Measurements from ENCODE around the gene PIK3R4. TPM values are rescaled to one million over a fixed set of nuclear protein-coding genes. Genes with fewer than 3 reads are reported as not detected.

Gene PIK3R4
- total and polyA plus RNA-seq, 4 donors = 14.3 to 36.6 (median 22.2) TPM

- H3K9ac ChIP-seq (ENCODE audit: low read depth in 1 of 2, low read length in 2 of 2) = no peak overlapping the region
- 84% methylated on average over 3 of the region's 3 CpGs for WGBS
- H3K27ac ChIP-seq (ENCODE audit: low read depth in 1 of 2, low read length in 2 of 2) = no peak overlapping the region
- TF ChIP-seq GABPA (IDR thresholded peaks at IDR 0.05 in 1 of 2, conservative IDR thresholded peaks at IDR 0.05 in 1 of 2) (no peak), REST (IDR thresholded peaks at IDR 0.05) (no peak), YY1 (IDR thresholded peaks at IDR 0.05) (no peak), HNF4G (IDR thresholded peaks at IDR 0.05) (no peak), TAF1 (conservative IDR thresholded peaks at IDR 0.05) (no peak), NR2F2 (IDR thresholded peaks at IDR 0.05) (no peak), RXRA (IDR thresholded peaks at IDR 0.05) (no peak), HNF4A (conservative IDR thresholded peaks at IDR 0.05) (no peak), CTCF (IDR thresholded peaks at IDR 0.05; ENCODE audit: low read depth, low read length, missing input control) (no peak), FOXA1 (IDR thresholded peaks at IDR 0.05) (no peak), SP1 (IDR thresholded peaks at IDR 0.05) (no peak), FOXA2 (IDR thresholded peaks at IDR 0.05) (no peak), RAD21 (IDR thresholded peaks at IDR 0.05) (no peak), EGR1 (IDR thresholded peaks at IDR 0.05; ENCODE audit: low read depth in 2 of 2) (no peak), JUND (IDR thresholded peaks at IDR 0.05) (no peak), MAX (IDR thresholded peaks at IDR 0.05) (no peak), ZBTB33 (IDR thresholded peaks at IDR 0.05) (no peak), ATF3 (IDR thresholded peaks at IDR 0.05) (no peak)
- H3K4me3 ChIP-seq (ENCODE audit: low read depth in 1 of 3, low read length in 3 of 3) = no peak overlapping the region
- no peaks in the 10 kb centered on the region for H3K27me3 ChIP-seq (ENCODE audit: control insufficient read depth in 4 of 4, insufficient read depth in 4 of 4, low read length in 3 of 4)
- H3K36me3 ChIP-seq (ENCODE audit: control insufficient read depth in 4 of 4, insufficient read depth in 3 of 4, low read depth in 1 of 4, low read length in 3 of 4) = no peaks in the 10 kb centered on the region
- H3K4me1 ChIP-seq (ENCODE audit: control insufficient read depth in 4 of 4, insufficient read depth in 4 of 4, low read length in 3 of 4) = no peaks in the 10 kb centered on the region
- DNase-seq (ENCODE audit: low spot score) = no peak
- H3K9me3 ChIP-seq (ENCODE audit: control insufficient read depth in 4 of 4, low read length in 3 of 4) = no peaks in the 10 kb centered on the region
Measured at GRCh38 chr3:130773366-130773765, 26.7 kb upstream of the PIK3R4 start.
